IPS-18c (cell line): ENCODE measurements around the gene CFAP77.

Source experiments
- H3K4me3 ChIP-seq: 2 replicates; pipeline ENCODE4 v1.7.0; 2013; ENCODE audit warnings: low read depth, mild to moderate bottlenecking, low read length, moderate library complexity; ENCODE audit not compliant: insufficient read depth
- H3K9me3 ChIP-seq: one replicate; pipeline ENCODE4 v1.6.1; 2013; ENCODE audit warnings: mild to moderate bottlenecking, low read length, moderate library complexity; ENCODE audit not compliant: control insufficient read depth, insufficient read depth

Gene CFAP77

DNA sequence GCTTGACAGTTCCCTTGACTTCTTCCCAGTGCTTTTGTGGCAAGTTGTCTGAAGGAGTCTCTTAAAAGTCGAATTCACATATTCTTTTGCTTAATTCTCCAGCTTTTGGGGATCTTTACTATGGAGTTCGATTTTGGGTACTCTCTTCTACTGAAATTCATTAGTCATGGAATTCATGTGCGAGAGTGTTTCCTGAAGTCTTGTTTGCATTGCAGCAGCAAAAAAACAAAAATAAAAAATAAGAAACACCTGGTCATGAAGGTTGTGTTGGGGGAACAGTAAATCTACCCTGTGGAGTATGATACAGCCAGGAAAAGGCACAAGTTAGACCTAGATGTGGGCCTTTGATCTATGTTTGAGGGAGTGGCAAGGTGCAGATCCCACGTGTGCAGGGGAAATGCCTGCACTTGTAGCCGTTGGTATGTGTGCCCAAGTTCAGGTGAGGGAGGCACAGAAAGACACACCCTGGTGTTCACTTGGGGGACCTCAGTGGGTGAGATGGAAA lies 55.2 kb downstream of the CFAP77 start:
- Histone ChIP-seq H3K9me3 (peaks cover 2% of the 10 kb centered on the region), H3K4me3 (no peak overlapping the region)

DNA sequence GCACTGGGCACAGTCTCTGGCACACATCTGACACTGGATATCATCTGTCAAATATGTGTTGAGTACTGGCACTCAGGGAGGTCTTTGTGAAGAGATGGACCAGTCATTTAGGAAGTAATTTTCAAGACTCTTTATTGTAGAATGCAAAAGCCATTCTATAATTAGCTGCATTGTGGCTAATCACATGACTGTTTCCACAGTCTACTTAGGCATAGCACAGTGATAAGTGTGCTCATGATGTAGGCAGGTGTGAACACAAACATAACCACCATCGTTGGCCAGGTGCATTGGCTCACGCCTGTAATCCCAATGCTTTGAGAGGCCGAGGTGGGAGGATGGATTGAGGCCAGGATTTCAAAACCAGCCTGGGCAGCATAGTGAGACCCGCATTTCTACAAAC lies 62.2 kb downstream of the CFAP77 start:
- H3K4me3 ChIP-seq: no peak overlapping the region
- peaks cover 3% of the 10 kb centered on the region for H3K9me3 ChIP-seq

DNA sequence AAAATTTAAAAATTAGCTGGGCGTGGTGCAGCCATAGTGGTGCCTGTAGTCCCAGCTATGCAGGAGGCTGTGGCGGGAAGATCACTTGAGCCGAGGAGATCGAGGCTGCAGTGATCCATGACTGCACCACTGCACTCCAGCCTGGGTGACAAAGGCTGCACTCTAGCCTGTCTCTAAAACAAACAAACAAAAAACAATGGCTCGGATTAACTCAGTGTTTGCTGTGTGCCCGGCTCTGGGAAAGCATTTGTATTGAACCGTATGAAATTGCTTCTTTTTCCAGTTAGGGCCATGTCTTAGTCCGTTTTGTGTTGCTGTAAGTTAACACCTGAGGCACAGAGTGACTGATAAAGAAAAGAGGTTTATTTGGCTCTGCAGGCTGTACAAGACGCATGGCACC lies 62.6 kb downstream of the CFAP77 start:
- Histone ChIP-seq H3K9me3 (peaks cover 3% of the 10 kb centered on the region), H3K4me3 (no peak overlapping the region)

DNA sequence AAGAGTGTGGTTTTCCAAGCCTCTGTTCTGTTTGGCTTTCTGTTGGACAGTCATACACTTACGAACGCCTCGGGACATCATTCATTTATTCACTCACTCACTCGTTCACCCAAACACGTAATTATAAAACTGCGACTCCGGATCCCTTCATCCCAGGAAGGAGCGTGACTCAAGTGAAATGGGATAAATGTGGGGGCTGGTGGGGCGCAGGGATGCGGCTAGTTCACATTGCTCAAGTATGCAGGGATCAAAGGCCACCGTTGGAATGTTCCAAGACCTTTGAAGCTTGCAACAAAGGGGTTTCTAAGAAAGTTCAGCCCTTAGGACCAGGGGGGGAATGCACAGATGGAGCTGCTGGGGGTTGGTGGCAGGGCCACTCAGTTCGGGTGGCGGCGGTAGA lies 64.2 kb downstream of the CFAP77 start:
- Histone ChIP-seq H3K9me3 (peaks cover 3% of the 10 kb centered on the region), H3K4me3 (no peak overlapping the region)

DNA sequence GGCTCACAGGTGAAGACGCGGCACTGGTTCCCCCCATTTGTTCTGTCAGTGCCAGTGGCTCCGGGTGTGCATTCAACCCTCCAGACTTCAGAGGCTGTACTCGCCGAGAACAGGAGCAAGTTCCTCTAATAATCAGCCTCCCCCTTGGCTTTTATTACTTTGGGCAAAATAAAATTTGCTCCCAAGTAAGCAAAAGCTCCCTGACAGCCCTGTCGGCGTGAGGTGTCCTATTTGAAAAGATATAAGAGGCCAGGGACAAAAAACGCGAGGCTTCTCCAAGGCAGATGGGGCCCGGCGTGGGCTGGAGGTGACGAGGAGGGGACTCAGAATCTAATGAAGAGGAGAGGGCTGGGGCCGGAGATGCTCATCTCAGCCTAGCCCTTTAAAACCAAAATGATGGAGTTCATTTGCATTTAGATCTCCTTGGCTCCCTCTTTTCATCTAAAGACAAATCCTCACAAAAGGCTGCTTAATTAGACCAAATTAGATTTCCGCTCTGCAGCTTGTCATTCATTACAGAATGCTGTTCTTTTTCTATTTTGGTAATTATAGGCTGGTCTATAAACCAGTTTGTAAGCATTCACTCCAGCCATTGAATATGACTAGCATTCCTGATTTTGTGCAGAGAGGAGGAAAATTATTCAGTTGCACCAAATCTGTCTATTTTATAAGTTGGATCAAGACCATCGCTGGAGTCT lies 68.5 kb downstream of the CFAP77 start:
- Histone ChIP-seq H3K4me3 (no peak overlapping the region), H3K9me3 (no peaks in the 10 kb centered on the region)

DNA sequence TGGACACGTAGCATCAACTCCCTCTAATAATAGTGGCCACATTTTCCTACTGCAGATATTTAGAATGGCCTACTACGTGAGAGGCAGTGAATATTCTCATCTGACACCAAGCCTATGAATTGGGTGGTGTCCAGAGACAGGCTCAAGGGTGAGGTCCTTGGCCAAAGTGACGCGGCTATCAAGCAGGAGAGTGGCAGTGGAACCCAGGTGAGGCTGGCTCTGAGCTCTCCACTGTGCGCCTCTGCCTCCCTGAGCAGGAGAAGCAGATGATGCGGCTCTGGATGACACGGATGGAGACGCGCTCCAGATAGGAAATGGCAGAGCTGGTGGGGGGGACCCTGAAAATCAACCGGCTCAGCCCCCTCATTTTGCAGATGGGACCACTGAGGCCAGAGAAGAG lies 69.7 kb downstream of the CFAP77 start:
- Histone ChIP-seq H3K4me3 (no peak overlapping the region), H3K9me3 (no peaks in the 10 kb centered on the region)

DNA sequence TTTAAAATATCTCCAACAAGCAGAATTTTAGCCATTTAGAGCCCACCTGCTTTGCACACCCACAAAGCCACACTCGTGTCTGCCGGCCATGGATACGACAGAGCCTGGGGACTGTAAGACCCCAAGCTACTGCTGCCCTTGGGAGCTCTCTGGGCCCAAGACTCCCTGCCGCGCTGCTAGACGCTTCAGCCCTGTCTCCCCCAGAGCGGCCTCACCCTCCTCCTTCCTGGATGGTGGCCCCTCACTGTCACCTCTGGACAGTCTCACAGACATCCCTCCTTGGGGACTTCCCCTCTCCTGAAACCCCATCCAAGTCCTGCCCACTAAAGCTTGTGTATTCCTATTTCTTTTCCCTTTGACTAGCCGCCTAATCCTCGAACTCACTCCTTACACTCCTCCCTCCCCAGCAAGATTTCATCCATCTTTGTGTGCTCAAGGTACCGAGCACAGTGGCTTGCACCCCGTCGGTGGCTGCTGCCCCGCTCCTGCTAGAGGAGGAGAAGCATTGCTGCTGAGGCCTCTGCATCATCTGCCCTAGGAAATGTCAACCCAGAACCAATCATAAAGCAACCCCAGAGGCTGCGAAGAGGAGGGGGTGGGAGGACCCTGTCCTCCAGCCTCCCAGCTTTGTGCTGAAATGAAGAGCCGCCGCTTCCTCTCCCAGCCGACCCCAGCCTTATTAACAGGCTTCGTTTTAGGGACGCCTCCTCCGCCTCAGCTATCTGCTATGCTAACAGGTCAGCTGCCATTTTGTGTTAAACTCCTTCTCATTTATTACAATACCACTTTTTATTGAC lies 71.2 kb downstream of the CFAP77 start:
- no peaks in the 10 kb centered on the region for H3K9me3 ChIP-seq
- no peak overlapping the region for H3K4me3 ChIP-seq

DNA sequence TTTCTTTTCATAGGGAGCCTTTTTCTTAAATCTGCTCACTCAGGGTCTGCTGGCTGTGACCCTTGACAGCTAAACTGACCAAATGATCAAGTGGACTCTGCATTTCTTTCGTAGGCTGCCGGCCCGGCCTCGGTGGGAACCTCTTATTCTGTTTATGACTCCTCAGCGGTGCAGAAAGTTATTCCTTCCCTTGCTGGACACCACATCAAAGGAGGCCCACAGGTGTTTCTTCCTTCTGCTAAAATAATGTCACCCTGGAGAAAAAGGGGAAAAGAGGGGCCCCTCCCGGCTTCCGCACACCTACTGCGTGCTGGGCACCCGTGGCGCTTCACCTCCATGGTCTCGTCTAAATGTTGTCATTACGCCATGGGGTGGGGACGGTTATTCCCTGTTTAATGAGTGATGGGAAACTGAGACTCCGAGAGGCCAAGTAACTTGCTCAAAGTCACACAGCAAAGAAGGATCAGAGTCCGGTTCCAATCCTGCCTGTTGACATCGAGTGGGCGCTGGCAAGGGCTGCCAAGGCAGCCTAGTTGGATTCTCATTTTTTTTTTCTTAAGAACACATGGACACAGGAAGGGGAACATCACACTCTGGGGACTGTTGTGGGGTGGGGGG lies 72.3 kb downstream of the CFAP77 start:
- no peak overlapping the region for H3K4me3 ChIP-seq
- H3K9me3 ChIP-seq: no peaks in the 10 kb centered on the region

DNA sequence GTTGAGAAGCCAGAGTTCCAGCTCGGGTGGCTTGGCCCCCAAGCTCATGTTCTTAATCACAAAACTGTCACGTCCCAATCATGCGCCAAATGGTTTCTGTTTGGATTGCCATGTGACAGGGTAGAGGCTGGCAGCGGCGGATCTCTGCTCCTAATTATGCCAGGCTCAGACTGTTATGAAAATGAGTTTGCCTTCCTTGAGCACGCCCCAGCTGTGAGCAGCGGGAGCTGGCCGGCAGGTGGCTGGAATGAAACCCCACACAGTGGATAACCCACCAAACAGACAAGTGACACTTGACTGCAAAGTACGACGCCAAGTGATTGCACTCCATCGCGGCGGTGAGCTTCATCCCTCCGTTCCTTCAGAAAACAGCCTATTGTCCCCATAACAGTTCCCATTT lies 75.4 kb downstream of the CFAP77 start:
- Histone ChIP-seq H3K4me3 (no peak overlapping the region), H3K9me3 (no peaks in the 10 kb centered on the region)

DNA sequence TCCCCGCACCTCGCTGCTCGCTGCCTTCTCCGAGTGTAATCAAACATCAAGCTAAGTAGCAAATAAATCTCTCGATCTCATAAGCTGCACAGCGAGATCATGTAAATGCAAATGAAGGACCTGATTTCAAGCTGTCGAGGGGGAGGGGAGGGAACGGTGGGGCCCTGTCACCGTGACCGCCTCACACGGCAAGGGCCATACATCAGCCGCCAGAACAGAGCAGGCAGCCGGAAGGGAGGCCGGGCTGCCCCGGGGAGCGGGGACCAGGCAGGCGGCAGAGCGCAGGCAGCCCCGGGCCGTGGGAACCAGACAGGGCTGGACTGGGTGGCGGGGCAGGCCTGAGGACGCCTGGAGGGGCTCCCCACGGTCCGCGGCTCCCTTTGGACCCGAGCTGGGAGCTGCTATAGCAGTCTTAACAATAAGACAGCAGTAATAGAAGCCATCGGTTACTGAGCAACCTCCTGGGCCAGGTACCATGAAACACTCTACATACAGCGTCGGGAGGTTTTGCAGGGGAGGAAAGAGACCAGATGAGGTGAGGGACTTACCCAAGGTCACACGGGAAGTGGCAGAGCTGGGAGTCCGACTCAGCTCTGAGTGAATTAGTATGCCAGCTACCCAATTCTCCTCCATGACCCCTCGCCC lies 76.8 kb downstream of the CFAP77 start:
- H3K4me3 ChIP-seq: no peak overlapping the region
- no peaks in the 10 kb centered on the region for H3K9me3 ChIP-seq

DNA sequence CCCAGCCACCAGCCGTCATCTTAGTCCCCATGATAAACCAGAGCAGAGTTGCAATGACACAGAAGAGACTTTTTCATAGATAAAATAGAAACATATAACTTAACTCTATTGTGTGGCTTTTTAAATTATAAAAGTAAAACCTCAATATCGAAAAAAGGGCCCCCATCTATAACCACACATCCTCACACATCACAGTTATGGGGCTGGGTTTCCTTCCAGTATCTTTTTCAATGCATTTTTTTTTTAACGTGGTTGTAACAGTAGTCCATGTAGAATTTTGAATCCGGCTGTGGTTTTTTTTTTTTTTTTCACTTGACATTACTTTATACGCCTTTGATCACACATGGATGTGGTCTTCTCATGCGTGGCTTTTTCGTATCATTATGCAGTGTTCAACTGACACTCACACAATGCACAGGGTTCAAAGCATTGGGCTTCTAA lies 77.4 kb downstream of the CFAP77 start:
- no peak overlapping the region for H3K4me3 ChIP-seq

DNA sequence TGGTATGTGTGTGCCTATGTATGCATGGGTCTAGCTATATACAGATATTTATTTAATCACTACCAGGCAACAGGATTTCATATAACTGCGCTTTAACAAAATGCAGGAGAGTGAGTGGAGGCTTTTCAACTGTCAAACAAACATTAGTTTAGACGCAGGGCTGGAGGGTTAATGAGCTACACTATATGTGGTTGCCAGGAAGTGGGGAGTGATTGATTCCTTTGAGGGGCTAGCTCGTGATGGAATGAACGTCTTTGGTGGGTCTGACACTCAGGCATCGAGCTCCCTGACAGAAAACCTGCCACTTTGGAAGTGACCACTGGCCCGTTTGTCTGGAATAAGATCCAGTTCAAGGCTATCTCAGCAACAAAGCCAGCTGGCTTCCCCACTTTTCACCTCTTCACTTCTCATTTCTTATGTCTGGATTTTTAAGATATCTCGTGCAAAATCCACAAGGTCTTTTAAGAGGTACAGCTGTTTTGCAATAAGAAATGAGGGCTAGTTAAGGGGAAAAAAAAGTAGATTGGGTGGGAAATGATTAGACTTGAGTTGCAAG lies 78.0 kb downstream of the CFAP77 start:
- H3K4me3 ChIP-seq: no peak overlapping the region
- no peaks in the 10 kb centered on the region for H3K9me3 ChIP-seq

More for the DNA sequence above, 77.4 kb downstream of the CFAP77 start:
- H3K9me3 ChIP-seq: no peaks in the 10 kb centered on the region

DNA sequence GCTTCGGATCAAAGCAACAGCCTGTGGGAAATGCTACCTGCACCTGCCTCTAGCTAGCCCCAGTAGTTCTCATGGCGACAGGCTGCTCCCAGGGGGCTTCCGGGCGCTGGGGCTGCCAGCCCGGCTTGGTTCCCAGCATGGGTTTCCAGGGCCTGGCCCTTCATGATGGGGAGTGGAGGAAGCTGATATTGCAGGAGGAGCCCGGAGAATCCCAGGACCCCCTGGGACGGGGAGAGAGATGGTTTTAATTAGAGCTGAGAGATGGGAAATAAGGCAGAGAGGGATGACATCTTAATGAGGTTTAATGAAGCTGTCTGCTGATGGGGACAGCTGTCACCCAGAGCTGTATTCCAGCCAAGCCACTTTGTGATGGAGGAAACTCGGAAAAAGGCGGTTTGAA lies 78.6 kb downstream of the CFAP77 start:
- Histone ChIP-seq H3K4me3 (no peak overlapping the region), H3K9me3 (no peaks in the 10 kb centered on the region)

DNA sequence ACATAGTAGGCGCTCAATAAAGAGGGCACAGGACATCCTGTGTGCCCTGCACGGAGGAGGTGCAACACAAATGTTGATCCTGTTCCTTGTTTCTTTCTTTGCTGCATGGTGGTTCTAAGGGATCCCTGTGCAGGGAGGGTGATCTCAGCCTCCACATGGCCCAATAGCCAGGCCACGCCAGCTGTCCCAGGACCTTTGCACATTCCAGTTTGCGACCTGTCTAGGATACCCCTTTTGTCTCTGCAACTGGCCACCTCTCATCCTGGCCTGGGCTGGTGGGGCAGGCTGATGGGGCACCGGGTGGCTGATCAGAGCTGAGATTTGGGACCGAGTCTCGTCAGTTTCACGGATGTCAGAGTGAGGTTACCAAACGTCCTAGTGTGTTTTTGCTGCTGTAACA lies 79.5 kb downstream of the CFAP77 start:
- peaks cover 3% of the 10 kb centered on the region for H3K9me3 ChIP-seq
- H3K4me3 ChIP-seq: no peak overlapping the region

DNA sequence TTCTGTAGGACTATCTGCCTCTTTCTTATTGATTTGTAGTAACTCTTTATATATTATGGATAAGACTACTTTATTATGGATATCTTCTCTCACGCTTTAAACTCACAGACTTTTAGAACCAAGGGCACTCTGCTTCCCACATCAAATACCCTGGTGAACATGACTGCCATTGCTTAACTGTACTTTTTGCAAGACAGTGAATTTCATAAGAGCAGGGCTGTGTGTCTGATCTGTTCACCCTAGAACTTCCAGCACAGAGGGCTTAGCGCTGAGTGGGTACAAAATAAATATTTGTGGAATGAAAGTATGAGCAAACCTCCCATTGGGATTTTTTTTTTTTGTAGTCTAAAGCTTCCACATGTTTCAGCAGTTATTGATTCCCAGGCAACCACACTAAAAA lies 84.8 kb downstream of the CFAP77 start:
- H3K4me3 ChIP-seq: no peak overlapping the region
- peaks cover 4% of the 10 kb centered on the region for H3K9me3 ChIP-seq

DNA sequence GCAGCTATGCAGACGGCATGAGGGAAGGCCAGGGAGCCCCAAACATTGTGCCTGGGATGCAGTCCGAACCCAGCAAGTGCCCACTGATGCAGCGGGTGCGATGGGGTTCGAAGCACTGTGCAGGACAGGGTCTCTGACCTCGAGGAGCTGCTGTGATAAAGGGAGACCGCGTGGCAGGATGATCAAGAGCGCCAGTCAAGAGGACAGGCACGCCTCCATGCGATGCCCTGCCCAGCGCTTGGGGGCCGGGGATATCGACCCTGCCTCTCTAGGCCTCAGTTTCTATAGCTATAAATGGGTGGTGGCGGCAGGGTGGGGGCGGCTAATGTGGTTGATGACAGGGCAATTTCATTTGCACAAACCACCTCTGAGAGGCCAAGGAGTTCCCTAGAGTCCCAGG lies 87.7 kb downstream of the CFAP77 start:
- Histone ChIP-seq H3K4me3 (no peak overlapping the region), H3K9me3 (peaks cover 4% of the 10 kb centered on the region)

DNA sequence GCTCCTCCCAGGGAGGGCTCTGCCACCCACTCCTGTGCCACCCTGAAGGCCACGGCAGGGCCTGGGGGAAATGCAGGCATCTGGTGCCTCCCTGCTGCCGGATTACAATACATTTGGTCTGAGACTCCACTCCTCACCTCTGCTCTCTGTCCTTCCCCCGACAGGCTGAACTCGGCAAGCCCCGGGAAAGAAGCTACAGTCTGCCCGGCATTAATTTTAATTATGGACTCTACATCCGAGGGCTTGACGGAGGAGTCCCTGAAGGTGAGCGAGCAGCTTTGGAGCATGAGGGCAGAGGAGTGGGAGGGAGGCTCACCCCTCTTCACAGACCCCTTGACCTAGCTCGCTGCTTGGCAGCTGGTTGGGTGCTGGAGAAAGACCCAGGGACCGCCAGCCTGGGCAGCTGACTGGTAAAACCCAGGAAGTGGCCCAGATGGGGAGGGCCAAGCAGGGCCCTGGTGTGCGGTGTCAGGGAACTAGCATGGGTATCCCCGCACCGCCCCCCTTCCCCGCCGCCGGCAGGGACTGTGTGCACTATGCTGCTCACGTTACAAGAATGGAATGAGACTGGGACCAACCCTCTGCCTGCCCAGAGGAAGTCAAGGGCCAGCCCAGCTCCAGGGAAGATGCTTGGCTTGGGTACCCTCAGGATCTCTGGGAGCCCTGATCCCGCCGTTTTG lies 88.7 kb downstream of the CFAP77 start:
- H3K9me3 ChIP-seq: peaks cover 4% of the 10 kb centered on the region
- no peak overlapping the region for H3K4me3 ChIP-seq
